PC-3 (cell line): ENCODE measurements around the gene GPC3.

Experiments used
- CTCF ChIP-seq: fragments of 300-600 bp; sonication (generic); conservative IDR thresholded peaks from 2 replicates; pipeline ENCODE4 v1.5.1; 2017; ENCODE audit warnings: antibody characterized with exemption, low read depth, mild to moderate bottlenecking, low read length
- EZH2 ChIP-seq: fragments of 300-600 bp; sonication (generic); IDR thresholded peaks from one replicate; pipeline ENCODE4 v1.6.1; 2017; ENCODE audit warnings: antibody characterized with exemption, mild to moderate bottlenecking, low read length; ENCODE audit not compliant: unreplicated experiment
- EZH2phosphoT487 ChIP-seq: fragments of 300-600 bp; sonication (generic); IDR thresholded peaks from 2 replicates; pipeline ENCODE4 v1.6.1; 2018; ENCODE audit warnings: mild to moderate bottlenecking, antibody characterized with exemption, low read length, borderline replicate concordance

GRCh38 chrX:133541021-133541420, 444.4 kb downstream of the GPC3 start:
- TF ChIP-seq CTCF: no peak
- no peak for TF ChIP-seq EZH2
- no peak for TF ChIP-seq EZH2phosphoT487
